ENCODE results near the gene CDK5R1. TPM values are rescaled to one million over a fixed set of nuclear protein-coding genes. Genes with fewer than 3 reads are reported as not detected.
"Not testable (repeated sequence)": the region's sequence is repeated elsewhere in the genome, so short reads cannot be mapped to it uniquely, and the experiment has no call there.

Gene CDK5R1
- total RNA-seq, 1 donor from 2014 or later: 1.6 TPM

- DNase-seq: no peak
Measured at GRCh38 chr17:32518646-32519227, 31.9 kb downstream of the CDK5R1 start.

DNA sequence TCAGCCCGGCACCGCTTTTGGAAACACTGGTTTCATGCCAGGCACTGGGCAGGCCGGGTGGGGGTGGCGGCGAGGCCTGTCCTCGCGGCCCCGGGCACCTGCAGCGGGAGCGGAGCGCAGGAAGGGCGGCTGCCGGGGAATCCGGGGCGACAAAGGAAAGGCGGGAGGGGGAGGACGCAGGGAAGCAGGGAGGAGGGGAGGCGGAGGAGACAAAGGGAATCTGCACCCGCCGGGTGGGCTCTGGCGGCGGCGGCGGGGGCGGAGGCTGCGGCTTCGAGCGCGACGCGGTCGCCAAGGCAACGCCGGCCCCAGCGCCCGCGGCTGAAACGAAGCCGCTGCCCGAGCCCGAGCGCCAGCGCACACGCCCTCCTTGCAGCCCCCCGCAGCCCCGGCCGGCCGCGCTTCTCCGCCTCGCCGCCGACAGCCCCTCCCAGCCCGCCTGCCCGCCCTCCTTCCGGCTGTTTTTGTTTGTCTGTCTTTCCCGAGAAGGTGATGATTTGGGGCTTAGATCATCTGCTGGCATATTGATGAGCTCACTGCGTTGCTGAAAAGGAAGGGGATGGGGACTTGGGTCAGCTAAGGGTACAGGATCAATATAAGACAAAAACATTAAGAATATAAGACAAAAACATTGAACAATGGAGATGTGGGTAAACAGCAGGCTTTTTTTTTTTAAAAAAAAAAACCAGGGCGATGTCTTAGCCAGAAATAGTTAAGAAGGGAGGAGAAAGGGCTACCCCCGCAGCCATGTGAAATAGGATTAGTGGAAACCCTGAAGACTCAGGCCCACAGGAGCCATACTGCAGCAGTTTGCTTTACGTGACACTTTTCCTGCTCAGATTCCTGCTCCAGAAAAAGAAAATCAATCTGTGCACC lies 32.7 kb downstream of the CDK5R1 start:
- peak; percentile 71 for DNase-seq

DNA sequence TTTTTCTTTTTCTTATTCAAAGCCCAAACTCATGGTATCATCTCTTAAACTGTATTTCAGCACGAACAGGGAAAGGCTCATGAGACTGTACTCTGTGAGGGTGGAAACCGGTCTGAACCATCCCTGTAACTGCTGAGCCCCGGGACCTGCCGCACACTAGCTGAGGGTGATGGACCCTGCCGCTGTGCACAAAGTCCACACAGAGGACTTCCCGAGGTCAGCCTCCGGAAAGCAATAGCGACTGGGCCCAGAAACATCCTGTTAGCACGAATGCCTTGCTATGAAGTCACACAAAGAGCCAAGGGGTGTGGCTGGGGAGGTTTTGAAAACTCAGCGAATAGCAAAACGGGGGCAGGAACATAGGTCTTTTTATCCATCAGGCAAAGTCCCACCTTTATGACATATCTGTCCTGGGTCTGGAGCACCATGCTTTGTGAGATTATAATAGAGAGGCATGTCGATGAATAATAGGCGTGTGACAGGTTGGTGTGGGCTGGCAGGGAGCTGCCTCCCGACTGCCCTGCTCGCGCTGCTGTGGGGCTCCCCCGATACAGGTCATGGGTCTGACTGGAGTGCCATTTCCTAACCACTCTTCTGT lies 33.4 kb downstream of the CDK5R1 start:
- no peak for DNase-seq

DNA sequence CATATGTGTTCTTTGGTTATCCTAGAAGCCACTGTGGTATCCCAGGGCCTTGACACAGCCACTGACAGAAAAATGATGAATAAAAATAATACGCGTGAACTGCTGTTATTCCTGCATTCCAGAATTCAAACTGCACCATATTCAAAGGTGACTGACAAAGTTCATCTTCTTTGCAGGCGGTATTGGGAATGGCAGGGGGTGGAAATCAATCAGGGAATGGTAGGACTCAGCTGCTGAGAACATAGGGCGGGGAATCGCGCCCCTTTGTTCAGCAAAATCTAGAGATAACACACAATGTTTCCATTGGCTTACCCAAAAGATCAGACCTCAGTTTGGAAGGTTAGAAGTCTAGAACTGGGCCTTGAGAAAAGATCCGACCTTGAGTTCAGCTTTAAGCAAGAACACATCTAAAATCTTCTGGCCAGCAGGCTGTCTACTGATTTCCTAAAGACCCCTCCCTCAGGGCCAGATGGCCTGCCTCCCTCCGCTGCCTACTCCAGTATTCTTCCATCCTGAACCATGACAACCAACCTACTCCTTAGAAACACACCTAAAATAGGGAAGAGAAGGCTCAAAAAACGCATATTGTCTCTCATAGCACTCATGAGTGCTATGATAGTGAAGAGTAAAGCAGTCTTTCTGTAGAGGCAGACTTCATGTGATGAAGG lies 34.1 kb downstream of the CDK5R1 start:
- DNase-seq: no peak

DNA sequence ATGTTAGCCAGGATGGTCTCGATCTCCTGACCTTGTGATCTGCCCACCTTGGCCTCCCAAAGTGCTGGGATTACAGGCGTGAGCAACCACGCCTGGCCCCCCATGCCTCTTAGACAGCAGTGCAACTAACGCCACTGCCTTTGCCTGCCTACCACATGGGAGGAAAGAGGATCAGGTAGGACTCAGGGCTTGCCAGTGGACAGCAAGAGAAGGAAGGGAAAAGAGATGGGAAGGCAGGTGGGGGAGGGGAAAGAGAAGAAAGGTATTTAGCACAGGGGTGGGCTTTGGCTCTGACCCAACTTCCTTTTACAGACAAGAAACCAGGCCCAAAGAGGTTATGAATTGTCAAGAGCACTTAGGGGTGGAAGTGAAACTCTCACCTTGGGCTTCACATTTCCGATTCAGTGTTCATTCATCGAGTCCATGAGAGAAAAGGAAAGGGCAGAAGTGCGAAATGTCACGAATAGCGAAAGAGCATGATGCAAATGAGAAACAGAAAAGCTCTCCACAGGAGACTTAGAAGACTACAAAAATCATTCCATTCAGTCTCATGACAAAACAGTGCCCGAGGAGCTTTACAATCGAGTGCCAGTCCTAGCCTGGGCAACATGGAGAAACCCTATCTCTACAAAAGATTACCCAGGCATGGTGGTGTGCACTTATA lies 36.4 kb downstream of the CDK5R1 start:
- peak; percentile 13 for DNase-seq

DNA sequence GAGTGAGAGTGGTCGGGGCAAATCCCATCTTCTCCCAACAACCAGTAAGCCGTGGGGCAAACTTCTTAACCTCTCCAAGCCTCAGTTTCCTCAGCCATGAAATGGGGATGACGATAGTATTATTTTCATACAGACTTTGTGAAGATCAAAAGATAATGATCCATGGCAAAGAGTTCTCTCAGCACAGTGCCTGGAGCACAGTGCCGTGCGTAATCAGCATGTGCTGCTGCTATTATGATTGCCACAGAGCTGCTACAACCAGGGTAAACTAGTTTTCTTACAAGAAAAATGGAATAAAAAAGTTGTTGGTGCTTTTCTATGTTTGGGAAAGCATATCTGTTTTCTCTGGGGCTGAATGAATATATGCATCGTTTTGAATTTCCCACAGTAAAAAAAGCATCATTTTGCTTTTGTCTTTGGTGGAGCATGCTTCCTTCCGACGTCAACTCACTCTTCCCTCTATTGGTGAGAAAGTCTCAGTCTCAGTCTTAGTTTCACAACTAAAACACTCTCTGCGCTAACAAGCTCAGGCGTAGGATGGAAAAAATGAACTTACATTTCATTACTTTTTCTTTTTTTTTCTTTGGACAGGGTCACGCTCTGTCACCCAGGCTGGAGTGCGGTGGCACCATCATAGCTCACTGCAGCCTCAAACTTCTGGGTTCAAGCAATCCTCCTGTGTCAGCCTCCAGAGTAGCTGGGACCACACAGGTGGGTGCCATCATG lies 37.2 kb downstream of the CDK5R1 start:
- DNase-seq: no peak

- not testable (repeated sequence) for DNase-seq
Measured at GRCh38 chr17:32524553-32524880, 37.7 kb downstream of the CDK5R1 start.

- DNase-seq: peak; percentile 31
Measured at GRCh38 chr17:32525122-32525521, 38.3 kb downstream of the CDK5R1 start.

DNA sequence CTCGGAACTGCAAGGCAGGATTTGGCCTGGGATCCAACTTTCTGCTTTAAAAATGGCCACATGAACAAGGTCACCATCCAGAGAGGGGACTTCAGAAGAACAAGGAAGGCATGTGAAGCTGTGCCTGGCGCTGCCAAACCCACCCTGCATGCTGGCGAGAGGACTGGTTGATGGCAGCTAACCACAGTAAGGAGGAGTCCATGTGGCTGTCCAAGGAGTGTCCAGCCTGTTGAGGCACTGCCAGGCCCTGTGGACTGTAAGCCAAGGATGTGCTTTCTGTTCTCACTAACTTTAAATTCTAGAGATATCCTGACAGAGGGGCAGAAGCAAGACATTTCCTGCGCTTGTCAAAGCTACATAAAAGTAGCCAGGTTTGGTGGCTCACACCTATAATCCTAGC lies 40.4 kb downstream of the CDK5R1 start:
- no peak for DNase-seq

GRCh38 chr17:32528825-32529224 lies 42.0 kb downstream of the CDK5R1 start:
- DNase-seq: no peak

DNA sequence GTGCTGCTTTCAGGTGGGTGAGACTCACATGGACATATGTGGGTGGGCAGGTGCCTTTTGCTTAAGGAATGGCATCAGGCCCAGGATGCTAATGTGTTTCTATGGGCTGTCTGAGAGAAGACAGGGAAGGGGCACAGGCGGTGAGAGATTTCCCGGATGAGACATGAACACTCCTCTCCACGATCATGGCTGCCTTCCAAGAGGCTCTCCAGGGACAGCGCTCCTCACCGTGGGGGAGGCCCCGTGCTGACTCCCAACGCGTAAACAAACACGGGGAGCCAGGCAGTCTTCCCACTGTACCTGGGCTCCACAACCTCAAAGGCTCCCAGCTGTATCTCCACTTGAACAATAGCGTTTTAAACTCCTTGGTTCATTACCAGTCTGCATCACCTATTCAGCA lies 42.8 kb downstream of the CDK5R1 start:
- DNase-seq: no peak

- DNase-seq: no peak
Measured at GRCh38 chr17:32533296-32533695, 46.5 kb downstream of the CDK5R1 start.

GRCh38 chr17:32536736-32537643 lies 50.2 kb downstream of the CDK5R1 start:
- peak; percentile 22 for DNase-seq

Small RNAs within 50 kb of the gene (small RNA-seq; reads per million reads assigned to genes)
- not detected for gene RF00019 (ENCODE audit: low replicate concordance)

Other genes with a start within 250 kb of the CDK5R1 start
- gene RHBDL3, start 221.2 kb upstream of the CDK5R1 start, total RNA-seq: 1.6 TPM
- 23.9 TPM for gene C17orf75, start 144.8 kb upstream of the CDK5R1 start, total RNA-seq
- 153 TPM for gene ZNF207, start 136.8 kb upstream of the CDK5R1 start, total RNA-seq
- gene PSMD11, start 42.5 kb upstream of the CDK5R1 start, total RNA-seq: 77.8 TPM

Data from skin of body (tissue), 3 donors.